ENCODE results near the gene VPS45.

VPS45 gene

GRCh38 chr1:150076985-150077384 is 9.4 kb downstream of the VPS45 start:
- Histone ChIP-seq H3K4me3 (ENCODE audit: low read depth, low read length) (no peak overlapping the region), H3K27me3 (ENCODE audit: control insufficient read depth, insufficient read depth, low read length) (no peaks in the 10 kb centered on the region), H3K79me2 (no peaks in the 10 kb centered on the region), H3K4me1 (no peaks in the 10 kb centered on the region), H3K9me3 (ENCODE audit: control insufficient read depth, low read length) (no peaks in the 10 kb centered on the region), H3K27ac (no peak overlapping the region), H2AFZ (no peak overlapping the region), H3K36me3 (ENCODE audit: control insufficient read depth, insufficient read depth, low read length) (no peaks in the 10 kb centered on the region), H3K9ac (no peak overlapping the region), H3K4me2 (ENCODE audit: low read length) (no peak overlapping the region)
- TF ChIP-seq, protein P1, sequence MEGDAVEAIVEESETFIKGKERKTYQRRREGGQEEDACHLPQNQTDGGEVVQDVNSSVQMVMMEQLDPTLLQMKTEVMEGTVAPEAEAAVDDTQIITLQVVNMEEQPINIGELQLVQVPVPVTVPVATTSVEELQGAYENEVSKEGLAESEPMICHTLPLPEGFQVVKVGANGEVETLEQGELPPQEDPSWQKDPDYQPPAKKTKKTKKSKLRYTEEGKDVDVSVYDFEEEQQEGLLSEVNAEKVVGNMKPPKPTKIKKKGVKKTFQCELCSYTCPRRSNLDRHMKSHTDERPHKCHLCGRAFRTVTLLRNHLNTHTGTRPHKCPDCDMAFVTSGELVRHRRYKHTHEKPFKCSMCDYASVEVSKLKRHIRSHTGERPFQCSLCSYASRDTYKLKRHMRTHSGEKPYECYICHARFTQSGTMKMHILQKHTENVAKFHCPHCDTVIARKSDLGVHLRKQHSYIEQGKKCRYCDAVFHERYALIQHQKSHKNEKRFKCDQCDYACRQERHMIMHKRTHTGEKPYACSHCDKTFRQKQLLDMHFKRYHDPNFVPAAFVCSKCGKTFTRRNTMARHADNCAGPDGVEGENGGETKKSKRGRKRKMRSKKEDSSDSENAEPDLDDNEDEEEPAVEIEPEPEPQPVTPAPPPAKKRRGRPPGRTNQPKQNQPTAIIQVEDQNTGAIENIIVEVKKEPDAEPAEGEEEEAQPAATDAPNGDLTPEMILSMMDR (IDR thresholded peaks at IDR 0.05): no peak

GRCh38 chr1:150080784-150081183 is 13.2 kb downstream of the VPS45 start:
- no peak overlapping the region for H3K9ac ChIP-seq
- TF ChIP-seq, protein P1 (IDR thresholded peaks at IDR 0.05): no peak

DNA sequence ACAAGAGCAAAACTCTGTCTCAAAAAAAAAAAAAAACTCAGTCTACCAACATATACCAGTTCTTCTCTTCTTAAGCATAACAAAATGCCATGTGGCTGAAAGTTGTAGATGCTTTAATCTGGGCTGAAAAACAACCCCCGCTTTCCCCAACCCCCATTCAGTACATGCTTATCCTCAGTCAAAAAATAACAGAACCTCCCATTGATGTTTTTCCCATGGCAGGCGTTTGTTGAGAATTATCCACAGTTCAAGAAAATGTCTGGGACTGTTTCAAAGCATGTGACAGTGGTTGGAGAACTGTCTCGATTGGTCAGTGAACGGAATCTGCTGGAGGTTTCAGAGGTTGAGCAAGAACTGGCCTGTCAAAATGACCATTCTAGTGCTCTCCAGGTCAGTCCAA is 14.9 kb downstream of the VPS45 start:
- Histone ChIP-seq H3K36me3 (ENCODE audit: control insufficient read depth, insufficient read depth, low read length) (no peaks in the 10 kb centered on the region), H3K4me2 (ENCODE audit: low read length) (no peak overlapping the region), H2AFZ (no peak overlapping the region), H3K9me3 (ENCODE audit: control insufficient read depth, low read length) (no peaks in the 10 kb centered on the region), H3K79me2 (no peaks in the 10 kb centered on the region), H3K9ac (no peak overlapping the region), H3K4me3 (ENCODE audit: low read depth, low read length) (no peak overlapping the region), H3K27me3 (ENCODE audit: control insufficient read depth, insufficient read depth, low read length) (no peaks in the 10 kb centered on the region), H3K4me1 (no peaks in the 10 kb centered on the region), H3K27ac (no peak overlapping the region)
- TF ChIP-seq, protein P1 (IDR thresholded peaks at IDR 0.05): no peak

More at GRCh38 chr1:150080784-150081183, 13.2 kb downstream of the VPS45 start:
- H3K27me3 ChIP-seq (ENCODE audit: control insufficient read depth, insufficient read depth, low read length): no peaks in the 10 kb centered on the region
- no peak overlapping the region for H3K4me3 ChIP-seq (ENCODE audit: low read depth, low read length)
- no peaks in the 10 kb centered on the region for H3K79me2 ChIP-seq
- no peaks in the 10 kb centered on the region for H3K9me3 ChIP-seq (ENCODE audit: control insufficient read depth, low read length)
- no peak overlapping the region for H3K4me2 ChIP-seq (ENCODE audit: low read length)
- H3K4me1 ChIP-seq: no peaks in the 10 kb centered on the region
- no peak overlapping the region for H3K27ac ChIP-seq
- H2AFZ ChIP-seq: no peak overlapping the region
- H3K36me3 ChIP-seq (ENCODE audit: control insufficient read depth, insufficient read depth, low read length): no peaks in the 10 kb centered on the region

GRCh38 chr1:150083907-150084306 is 16.3 kb downstream of the VPS45 start:
- H3K36me3 ChIP-seq (ENCODE audit: control insufficient read depth, insufficient read depth, low read length): no peaks in the 10 kb centered on the region
- H3K4me1 ChIP-seq: no peaks in the 10 kb centered on the region
- H3K9me3 ChIP-seq (ENCODE audit: control insufficient read depth, low read length): no peaks in the 10 kb centered on the region
- TF ChIP-seq, protein P1 (IDR thresholded peaks at IDR 0.05): no peak
- H3K27ac ChIP-seq: no peak overlapping the region
- no peaks in the 10 kb centered on the region for H3K27me3 ChIP-seq (ENCODE audit: control insufficient read depth, insufficient read depth, low read length)
- H3K79me2 ChIP-seq: no peaks in the 10 kb centered on the region
- H3K4me3 ChIP-seq (ENCODE audit: low read depth, low read length): no peak overlapping the region
- H3K9ac ChIP-seq: no peak overlapping the region
- no peak overlapping the region for H2AFZ ChIP-seq
- no peak overlapping the region for H3K4me2 ChIP-seq (ENCODE audit: low read length)

- no peak overlapping the region for H3K27ac ChIP-seq
- H3K4me2 ChIP-seq (ENCODE audit: low read length): no peak overlapping the region
These were observed 17.8 kb downstream of the VPS45 start for GRCh38 chr1:150085406-150085805.

More at GRCh38 chr1:150085406-150085805, 17.8 kb downstream of the VPS45 start:
- Histone ChIP-seq H3K9ac (no peak overlapping the region), H3K36me3 (ENCODE audit: control insufficient read depth, insufficient read depth, low read length) (no peaks in the 10 kb centered on the region), H2AFZ (no peak overlapping the region), H3K9me3 (ENCODE audit: control insufficient read depth, low read length) (no peaks in the 10 kb centered on the region), H3K4me1 (no peaks in the 10 kb centered on the region), H3K4me3 (ENCODE audit: low read depth, low read length) (no peak overlapping the region), H3K27me3 (ENCODE audit: control insufficient read depth, insufficient read depth, low read length) (no peaks in the 10 kb centered on the region), H3K79me2 (no peaks in the 10 kb centered on the region)
- TF ChIP-seq, protein P1 (IDR thresholded peaks at IDR 0.05): no peak
